ENCODE results near the gene LRRK1.

DNA sequence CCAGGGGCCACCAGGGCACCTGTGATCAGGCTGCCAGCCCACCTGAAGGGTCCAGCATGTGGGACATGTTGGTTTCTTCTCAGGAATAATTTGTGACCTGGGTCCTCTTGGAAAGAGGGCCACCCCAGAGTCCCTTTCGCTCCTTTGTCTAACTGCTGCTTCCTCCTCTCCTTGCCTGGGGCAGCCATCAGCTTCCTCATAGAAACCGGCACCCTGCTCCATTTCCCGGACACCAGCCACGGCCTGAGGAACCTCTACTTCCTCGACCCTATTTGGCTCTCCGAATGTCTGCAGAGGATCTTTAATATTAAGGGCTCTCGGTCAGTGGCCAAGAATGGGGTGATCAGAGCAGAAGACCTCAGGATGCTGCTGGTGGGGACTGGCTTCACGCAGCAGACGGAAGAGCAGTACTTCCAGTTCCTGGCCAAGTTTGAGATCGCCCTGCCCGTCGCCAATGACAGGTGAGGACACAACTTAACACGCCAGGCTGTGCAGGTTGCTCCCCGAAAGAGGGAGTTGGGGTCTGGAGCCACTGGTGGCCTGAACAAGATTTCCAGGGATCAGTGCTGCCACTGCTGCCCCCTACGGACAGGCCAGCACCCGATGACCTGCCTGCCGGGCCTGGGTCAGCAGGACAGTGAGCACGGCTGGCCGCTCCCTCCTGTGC is 109.7 kb downstream of the LRRK1 start:
- no peak for TF ChIP-seq POLR2AphosphoS5 (IDR thresholded peaks at IDR 0.05; ENCODE audit: low read depth, low read length)
- TF ChIP-seq POLR2A (IDR thresholded peaks at IDR 0.05; ENCODE audit: low read depth, low read length) = no peak
- TF ChIP-seq TAF1 (IDR thresholded peaks at IDR 0.05; ENCODE audit: borderline replicate concordance, low read depth, low read length) = no peak
